Uterus (tissue), 4 donors: Measurements from ENCODE around the gene LRRD1. TPM values are rescaled to one million over a fixed set of nuclear protein-coding genes. Genes with fewer than 3 reads are reported as not detected.
A peak's percentile ranks its signal among the peaks of the same experiment; 100 is the strongest.

Experiments
- DNase-seq, 2 donors: peaks; one replicate each; pipeline ENCODE4 v3.0.0-alpha.2; 2019 to 2020
- H3K27ac ChIP-seq, 2 donors: fragments of 200-600 bp; sonication (generic); 1 replicate in 1 of 2; 2 replicates in 1 of 2; pipeline ENCODE4 v1.5.1; 2016 to 2018
- H3K27me3 ChIP-seq, 2 donors: fragments of 200-600 bp; sonication (generic); one replicate each; pipeline ENCODE4 v1.5.1; 2018 to 2019; ENCODE audit warnings: control low read depth in 1 of 2
- H3K36me3 ChIP-seq, 2 donors: fragments of 200-600 bp; sonication (generic); one replicate each; pipeline ENCODE4 v1.5.1; 2019; ENCODE audit warnings: control low read depth in 1 of 2
- H3K4me1 ChIP-seq, 2 donors: fragments of 200-600 bp; sonication (generic); one replicate each; pipeline ENCODE4 v1.5.1; 2018 to 2019; ENCODE audit warnings: control low read depth in 1 of 2
- H3K4me3 ChIP-seq, 2 donors: fragments of 200-600 bp; sonication (generic); 1 replicate in 1 of 2; 2 replicates in 1 of 2; pipeline ENCODE4 v1.5.1; 2018 to 2019; ENCODE audit warnings: mild to moderate bottlenecking in 1 of 2
- H3K9me3 ChIP-seq, 2 donors: fragments of 200-600 bp; sonication (generic); one replicate each; pipeline ENCODE4 v1.5.1; 2019; ENCODE audit warnings: control low read depth in 1 of 2
- CTCF ChIP-seq, 4 experiments: fragments of 200-600 bp in 2 of 4; fragments of 450-650 bp in 2 of 4; sonication (generic) in 2 of 4; IDR thresholded peaks; one replicate each; pipeline ENCODE4 v1.5.1; 2016 to 2019; ENCODE audit warnings: antibody characterized with exemption in 4 of 4, mild to moderate bottlenecking in 2 of 4, moderate library complexity in 1 of 4
- POLR2A ChIP-seq, 2 donors: fragments of 450-650 bp; IDR thresholded peaks; one replicate each; pipeline ENCODE4 v1.6.1; 2016; ENCODE audit warnings: antibody characterized with exemption in 2 of 2, mild to moderate bottlenecking in 1 of 2, moderate library complexity in 1 of 2
- intact Hi-C: fragments of 100-400 bp; cut with DNase I; formaldehyde crosslinking; loops from one replicate; pipeline ENCODE4 v1.15.1; 2023; ENCODE audit warnings: low total_unique reads
- total RNA-seq, 4 donors: library from RNA; depleted of rRNA in 3 of 4; stranded (reverse); fragments of >200 nt in 3 of 4; gene quantifications; one replicate each; pipeline versions ENCODE4 v1.1.0 to v1.2.4, GENCODE V29; 2014 to 2023
- donor health status: DM: yes; HTN: yes; CAD: no.

The LRRD1 gene
- total RNA-seq, 4 donors from 2014 or later: 0.73 to 0.97 TPM; not detected in 2

- TF ChIP-seq CTCF (IDR thresholded peaks at IDR 0.05) (no peak), POLR2A (IDR thresholded peaks at IDR 0.05) (no peak)
These were observed 43.7 kb downstream of the LRRD1 start for GRCh38 chr7:92135052-92135889.

GRCh38 chr7:92134271-92135051, 44.5 kb downstream of the LRRD1 start, which contains the start of gene CYP51A1:
Gene CYP51A1 (minus strand): TSS chr7:92134477. CDS start chr7:92134364, 113 bp downstream.
- intact Hi-C loops: no loop called here
- TF ChIP-seq POLR2A (IDR thresholded peaks at IDR 0.05) (peak; percentile 59 to 73), CTCF (IDR thresholded peaks at IDR 0.05) (peak in 2 of 4 experiments; percentile 7 to 21)

More at GRCh38 chr7:92135052-92135889, 43.7 kb downstream of the LRRD1 start:
- Histone ChIP-seq H3K27ac (peak overlapping the region; percentile 88 to 92), H3K36me3 (no peaks in the 10 kb centered on the region), H3K4me1 (no peaks in the 10 kb centered on the region), H3K27me3 (no peaks in the 10 kb centered on the region), H3K9me3 (no peaks in the 10 kb centered on the region), H3K4me3 (peak overlapping the region; percentile 84 to 88)
- intact Hi-C loops: no loop called here
- DNase-seq: peak in 1 of 2 donors; percentile 13

GRCh38 chr7:92133737-92134270, 45.1 kb downstream of the LRRD1 start:
- intact Hi-C loops: no loop called here

More at GRCh38 chr7:92134271-92135051, 44.5 kb downstream of the LRRD1 start, which contains the start of gene CYP51A1:
- H3K4me3 ChIP-seq: peak within 1 kb of the TSS; percentile 84 to 88
- DNase-seq: peak; percentile 92 to 93
- peak within 1 kb of the TSS; percentile 88 to 92 for H3K27ac ChIP-seq
- no peaks in the 10 kb centered on the region for H3K36me3 ChIP-seq
- H3K9me3 ChIP-seq: no peaks in the 10 kb centered on the region
- H3K27me3 ChIP-seq: no peaks in the 10 kb centered on the region
- H3K4me1 ChIP-seq: no peaks in the 10 kb centered on the region

GRCh38 chr7:92133133-92133736, 45.7 kb downstream of the LRRD1 start:
- TF ChIP-seq POLR2A (IDR thresholded peaks at IDR 0.05): no peak
- TF ChIP-seq CTCF (IDR thresholded peaks at IDR 0.05): no peak
- H3K4me1 ChIP-seq: no peaks in the 10 kb centered on the region
- peak overlapping the region; percentile 88 to 92 for H3K27ac ChIP-seq
- no peaks in the 10 kb centered on the region for H3K9me3 ChIP-seq
- H3K27me3 ChIP-seq: no peaks in the 10 kb centered on the region
- no peak for DNase-seq
- peak overlapping the region; percentile 84 to 88 for H3K4me3 ChIP-seq
- H3K36me3 ChIP-seq: no peaks in the 10 kb centered on the region
- intact Hi-C loops: no loop called here

More at GRCh38 chr7:92133737-92134270, 45.1 kb downstream of the LRRD1 start:
- H3K4me1 ChIP-seq: no peaks in the 10 kb centered on the region
- peak overlapping the region; percentile 88 to 92 for H3K27ac ChIP-seq
- H3K4me3 ChIP-seq: peak overlapping the region; percentile 84 to 88
- H3K9me3 ChIP-seq: no peaks in the 10 kb centered on the region
- H3K36me3 ChIP-seq: no peaks in the 10 kb centered on the region
- TF ChIP-seq POLR2A (IDR thresholded peaks at IDR 0.05) (no peak), CTCF (IDR thresholded peaks at IDR 0.05) (peak; percentile 67 to 87 (median 71))
- DNase-seq: peak; percentile 72
- no peaks in the 10 kb centered on the region for H3K27me3 ChIP-seq
